Activated CD8-positive, alpha-beta T cell treated with anti-CD3 and anti-CD28 coated beads, Interleukin-2, amount 10 ng/mL, durations not matched to agents 7 days and 5 days (primary cell): ENCODE measurements around the gene HDAC4. TPM values are rescaled to one million over a fixed set of nuclear protein-coding genes. Genes with fewer than 3 reads are reported as not detected.

Source experiments
- ATAC-seq: fragments of 150-1000 bp; cut with Tn5 transposase; one replicate; pipeline ENCODE4 v1.10.0; 2021; ENCODE audit warnings: moderate library complexity
- CTCF ChIA-PET: fragments of 350-600 bp; sonication (Branson Sonifier 250); formaldehyde crosslinking; loops from one replicate; lab custom pipeline; 2021; ENCODE audit warnings: antibody characterized with exemption; lab: Charles Lee
- POLR2A ChIA-PET: fragments of 350-600 bp; sonication (Branson Sonifier 250); formaldehyde crosslinking; loops from one replicate; lab custom pipeline; 2021; ENCODE audit warnings: antibody characterized with exemption; lab: Charles Lee
- DNase-seq: peaks from one replicate; pipeline ENCODE4 v3.0.0-alpha.2; 2020
- H3K27ac Mint-ChIP-seq: one replicate; pipeline ENCODE4 v1.8.0; 2021; ENCODE audit warnings: mild to moderate bottlenecking, mixed read lengths
- H3K27me3 Mint-ChIP-seq: one replicate; pipeline ENCODE4 v1.8.0; 2021; ENCODE audit warnings: low read depth, mixed read lengths
- H3K36me3 Mint-ChIP-seq: one replicate; pipeline ENCODE4 v1.8.0; 2021; ENCODE audit warnings: low read depth, mixed read lengths
- H3K4me1 Mint-ChIP-seq: one replicate; pipeline ENCODE4 v1.8.0; 2021; ENCODE audit warnings: low read depth, mixed read lengths
- H3K4me3 Mint-ChIP-seq: one replicate; pipeline ENCODE4 v1.8.0; 2021; ENCODE audit warnings: mild to moderate bottlenecking, mixed read lengths
- H3K9me3 Mint-ChIP-seq: one replicate; pipeline ENCODE4 v1.8.0; 2022; ENCODE audit warnings: mixed read lengths; ENCODE audit not compliant: insufficient read depth
- total RNA-seq, 2 experiments: library from RNA; stranded (reverse); gene quantifications; one replicate each; pipeline ENCODE4 v1.2.3, GENCODE V29; 2021

Gene HDAC4
- total RNA-seq, 2 experiments from 2014 or later = 50.7 to 58.8 TPM

GRCh38 chr2:239438995-239439753 lies 38.4 kb upstream of the HDAC4 start:
- Mint-ChIP-seq H3K27me3 (peaks cover 43% of the 10 kb centered on the region), H3K27ac (no peak overlapping the region), H3K4me1 (peaks cover 15% of the 10 kb centered on the region), H3K9me3 (no peaks in the 10 kb centered on the region), H3K4me3 (no peak overlapping the region), H3K36me3 (no peaks in the 10 kb centered on the region)
- ATAC-seq (no peak), DNase-seq (no peak)
- ChIA-PET CTCF (no interaction called here), POLR2A (no interaction called here)

GRCh38 chr2:239438368-239438767 lies 37.5 kb upstream of the HDAC4 start:
- no peaks in the 10 kb centered on the region for H3K9me3 Mint-ChIP-seq
- peaks cover 41% of the 10 kb centered on the region for H3K27me3 Mint-ChIP-seq
- POLR2A ChIA-PET = no interaction called here
- CTCF ChIA-PET = no interaction called here
- no peak overlapping the region for H3K27ac Mint-ChIP-seq
- H3K36me3 Mint-ChIP-seq = no peaks in the 10 kb centered on the region
- DNase-seq (no peak), ATAC-seq (no peak)
- H3K4me1 Mint-ChIP-seq = peaks cover 15% of the 10 kb centered on the region
- no peak overlapping the region for H3K4me3 Mint-ChIP-seq

DNA sequence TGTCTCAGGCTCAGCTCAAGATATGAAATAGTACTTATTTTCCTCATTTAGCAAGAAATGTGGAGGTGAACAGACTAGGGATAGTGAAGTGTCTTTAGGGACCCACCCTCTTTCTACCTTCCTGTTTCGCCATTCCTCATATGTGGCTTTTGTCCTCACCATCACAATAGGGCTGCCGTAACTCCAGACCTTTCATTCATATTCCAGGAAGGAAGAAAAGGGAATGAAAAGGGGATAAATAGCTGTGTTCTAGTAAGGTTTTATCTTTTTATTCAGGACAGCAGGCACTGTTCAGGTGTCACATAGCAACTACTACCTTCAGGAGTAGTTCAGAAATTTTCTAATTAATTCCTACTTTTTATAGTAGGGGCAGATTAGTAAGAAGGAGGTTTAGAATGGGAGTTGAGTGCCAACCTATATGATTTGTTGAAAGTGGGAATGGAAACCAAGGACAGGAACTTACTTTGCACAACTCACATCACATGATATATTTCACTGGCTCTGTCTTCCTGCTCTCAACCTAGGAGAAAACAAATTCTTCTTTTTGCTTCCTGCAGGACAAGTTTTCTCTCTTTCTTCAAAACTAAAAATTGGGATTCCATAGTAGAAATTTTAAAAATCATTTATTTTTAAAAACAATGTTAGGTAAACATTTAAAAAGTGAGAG lies 36.0 kb upstream of the HDAC4 start:
- ChIA-PET CTCF (no interaction called here), POLR2A (no interaction called here)

DNA sequence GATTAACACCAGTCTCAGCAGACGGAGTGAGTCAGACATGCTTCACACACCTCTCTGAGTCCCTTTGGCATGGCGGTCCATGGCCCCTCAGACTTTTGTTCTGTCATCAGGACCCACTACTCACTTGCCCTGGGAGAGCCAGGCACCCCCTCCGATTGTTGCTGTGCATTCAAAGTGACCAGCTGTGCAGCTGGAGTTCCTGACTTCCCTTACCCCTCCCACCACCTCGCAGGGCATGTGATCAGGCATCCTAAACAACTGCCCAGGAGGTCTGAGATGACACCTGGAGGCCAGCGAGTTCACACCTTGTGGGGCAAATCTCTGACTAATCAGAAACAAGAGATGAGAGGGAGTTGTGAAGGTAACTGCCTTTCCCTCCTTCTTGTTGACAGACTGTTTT lies 35.3 kb upstream of the HDAC4 start:
- no peak overlapping the region for H3K4me3 Mint-ChIP-seq
- H3K4me1 Mint-ChIP-seq = peaks cover 7% of the 10 kb centered on the region
- no peaks in the 10 kb centered on the region for H3K36me3 Mint-ChIP-seq
- ChIA-PET POLR2A (no interaction called here), CTCF (no interaction called here)
- H3K9me3 Mint-ChIP-seq = no peaks in the 10 kb centered on the region
- H3K27ac Mint-ChIP-seq = no peak overlapping the region
- peaks cover 28% of the 10 kb centered on the region for H3K27me3 Mint-ChIP-seq
- no peak for DNase-seq
- ATAC-seq = no peak

More for the DNA sequence above, 36.0 kb upstream of the HDAC4 start:
- Mint-ChIP-seq H3K36me3 (no peaks in the 10 kb centered on the region), H3K27ac (no peak overlapping the region), H3K4me1 (peaks cover 14% of the 10 kb centered on the region), H3K9me3 (no peaks in the 10 kb centered on the region), H3K27me3 (peaks cover 35% of the 10 kb centered on the region), H3K4me3 (no peak overlapping the region)
- ATAC-seq (no peak), DNase-seq (no peak)

GRCh38 chr2:239433777-239434403 lies 33.1 kb upstream of the HDAC4 start:
- no peaks in the 10 kb centered on the region for H3K9me3 Mint-ChIP-seq
- DNase-seq (no peak), ATAC-seq (no peak)
- CTCF ChIA-PET = interaction anchor here (0.8 kb wide), 1 partner anchor 20 kb away, joined by 3 read pairs; no protein-coding TSS in a partner anchor
- no peaks in the 10 kb centered on the region for H3K4me1 Mint-ChIP-seq
- H3K4me3 Mint-ChIP-seq = no peak overlapping the region
- peaks cover 11% of the 10 kb centered on the region for H3K27me3 Mint-ChIP-seq
- POLR2A ChIA-PET = no interaction called here
- no peak overlapping the region for H3K27ac Mint-ChIP-seq
- H3K36me3 Mint-ChIP-seq = no peaks in the 10 kb centered on the region

GRCh38 chr2:239432174-239432573 lies 31.4 kb upstream of the HDAC4 start:
- Mint-ChIP-seq H3K36me3 (no peaks in the 10 kb centered on the region), H3K27ac (no peak overlapping the region)

GRCh38 chr2:239431536-239431935 lies 30.7 kb upstream of the HDAC4 start:
- POLR2A ChIA-PET = no interaction called here
- CTCF ChIA-PET = no interaction called here
- Mint-ChIP-seq H3K27ac (no peak overlapping the region), H3K4me3 (no peak overlapping the region), H3K36me3 (no peaks in the 10 kb centered on the region), H3K9me3 (no peaks in the 10 kb centered on the region), H3K4me1 (no peaks in the 10 kb centered on the region), H3K27me3 (peaks cover 9% of the 10 kb centered on the region)
- ATAC-seq (no peak), DNase-seq (no peak)

More at GRCh38 chr2:239432174-239432573, 31.4 kb upstream of the HDAC4 start:
- DNase-seq (no peak), ATAC-seq (no peak)
- peaks cover 8% of the 10 kb centered on the region for H3K27me3 Mint-ChIP-seq
- H3K4me1 Mint-ChIP-seq = no peaks in the 10 kb centered on the region
- ChIA-PET POLR2A (no interaction called here), CTCF (no interaction called here)
- H3K9me3 Mint-ChIP-seq = no peaks in the 10 kb centered on the region
- H3K4me3 Mint-ChIP-seq = no peak overlapping the region

DNA sequence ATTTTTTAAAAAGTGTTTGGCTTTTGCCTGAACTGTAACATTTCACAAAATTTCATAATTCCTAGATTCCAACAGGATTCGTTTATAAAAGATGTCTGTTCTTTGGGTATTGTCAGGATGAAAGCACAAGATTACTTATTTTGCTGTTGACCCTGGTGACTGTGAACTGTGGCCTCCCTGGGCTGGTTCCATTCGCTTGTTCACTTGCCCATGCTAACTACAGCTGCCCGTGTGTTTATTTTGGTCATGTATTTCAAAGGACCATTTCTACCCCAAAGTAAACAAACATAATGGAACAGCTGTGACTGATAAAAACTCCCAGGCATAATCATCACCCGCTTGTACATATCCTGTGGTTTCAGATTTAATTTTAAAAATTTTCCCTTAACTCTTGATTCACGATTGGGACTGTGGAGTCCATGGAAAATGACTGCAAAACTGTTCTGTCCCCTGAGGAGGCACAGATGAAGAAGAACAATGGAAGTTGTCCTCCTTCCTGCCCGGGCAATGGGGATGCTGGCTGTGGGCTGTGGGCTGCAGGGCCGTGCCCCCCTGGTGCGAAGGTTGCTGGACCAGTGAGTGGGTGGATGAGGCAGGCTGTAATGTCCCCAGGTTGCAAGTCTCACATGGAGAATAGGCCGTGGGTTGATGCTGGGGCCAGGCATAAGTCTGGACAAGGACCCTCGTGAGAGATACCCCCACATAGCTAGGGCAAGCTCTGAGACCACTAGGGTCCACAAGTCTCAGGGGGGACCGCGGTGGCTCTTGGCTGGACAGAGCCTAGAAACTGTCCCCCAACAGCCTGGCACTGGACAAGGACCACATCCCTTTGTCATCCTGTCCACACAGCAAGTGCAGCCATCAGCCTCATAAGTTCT lies 28.9 kb upstream of the HDAC4 start:
- H3K4me3 Mint-ChIP-seq = no peak overlapping the region
- POLR2A ChIA-PET = interaction anchor here (0.6 kb wide), 1 partner anchor 120 kb away, joined by 4 read pairs; no protein-coding TSS in a partner anchor
- H3K27me3 Mint-ChIP-seq = peaks cover 9% of the 10 kb centered on the region
- DNase-seq = no peak
- no peak overlapping the region for H3K27ac Mint-ChIP-seq
- no peaks in the 10 kb centered on the region for H3K9me3 Mint-ChIP-seq
- H3K4me1 Mint-ChIP-seq = no peaks in the 10 kb centered on the region
- CTCF ChIA-PET = no interaction called here
- no peak for ATAC-seq
- H3K36me3 Mint-ChIP-seq = no peaks in the 10 kb centered on the region

DNA sequence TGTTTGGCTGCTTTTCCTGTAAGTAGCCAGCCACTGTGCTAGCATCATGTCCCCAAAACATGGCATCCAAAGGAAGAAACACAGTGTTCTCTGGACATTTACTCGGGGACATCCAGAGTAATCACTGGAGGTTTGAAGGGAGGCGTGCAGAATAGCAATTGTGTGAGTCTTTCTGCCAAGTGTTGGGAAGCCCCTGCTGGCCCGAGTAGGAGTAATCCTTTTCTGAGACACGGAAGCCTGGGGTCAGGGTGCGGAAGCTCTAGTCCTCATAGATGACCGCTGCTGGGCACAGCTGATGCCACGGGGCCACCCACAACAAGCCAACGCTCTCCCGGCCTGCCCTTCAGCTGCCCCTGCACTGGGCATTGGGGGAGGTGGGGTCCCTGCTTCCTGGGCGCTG lies 24.8 kb upstream of the HDAC4 start:
- ChIA-PET CTCF (no interaction called here), POLR2A (no interaction called here)
- ATAC-seq (no peak), DNase-seq (no peak)
- Mint-ChIP-seq H3K27me3 (peaks cover 6% of the 10 kb centered on the region), H3K4me1 (no peaks in the 10 kb centered on the region), H3K27ac (no peak overlapping the region), H3K4me3 (no peak overlapping the region), H3K36me3 (no peaks in the 10 kb centered on the region), H3K9me3 (no peaks in the 10 kb centered on the region)

GRCh38 chr2:239424337-239425045 lies 23.7 kb upstream of the HDAC4 start:
- no peak for DNase-seq
- ChIA-PET POLR2A (interaction anchor here (0.6 kb wide), 1 partner anchor 639 kb away, joined by 4 read pairs; no protein-coding TSS in a partner anchor), CTCF (no interaction called here)
- no peaks in the 10 kb centered on the region for H3K9me3 Mint-ChIP-seq
- H3K27ac Mint-ChIP-seq = no peak overlapping the region
- no peak for ATAC-seq
- H3K4me1 Mint-ChIP-seq = no peaks in the 10 kb centered on the region
- peaks cover 6% of the 10 kb centered on the region for H3K27me3 Mint-ChIP-seq
- H3K36me3 Mint-ChIP-seq = no peaks in the 10 kb centered on the region
- H3K4me3 Mint-ChIP-seq = no peak overlapping the region

DNA sequence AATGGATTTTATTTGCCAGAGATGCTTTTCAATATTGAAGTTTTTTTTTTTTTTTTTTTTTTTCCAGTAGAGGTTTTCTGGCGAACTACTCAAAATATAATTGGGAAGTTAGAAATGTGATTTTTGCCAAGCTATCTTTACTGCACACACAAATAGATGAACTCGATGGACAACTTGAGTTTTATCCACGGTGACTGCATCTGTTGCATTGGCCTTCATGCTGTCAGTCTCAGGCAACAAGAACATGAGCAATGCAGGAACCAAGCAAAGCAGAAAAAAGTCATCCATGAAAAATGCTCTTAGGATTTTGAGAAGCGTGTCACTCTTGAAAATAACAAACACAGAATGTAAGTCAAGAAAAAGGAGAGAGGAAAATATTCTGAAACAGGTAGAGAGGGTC lies 22.7 kb upstream of the HDAC4 start:
- DNase-seq (no peak), ATAC-seq (no peak)
- Mint-ChIP-seq H3K36me3 (no peaks in the 10 kb centered on the region), H3K9me3 (no peaks in the 10 kb centered on the region), H3K4me3 (no peak overlapping the region), H3K27me3 (peaks cover 5% of the 10 kb centered on the region), H3K27ac (no peak overlapping the region), H3K4me1 (no peaks in the 10 kb centered on the region)
- POLR2A ChIA-PET = interaction anchor here (0.6 kb wide), 1 partner anchor 638 kb away, joined by 4 read pairs; no protein-coding TSS in a partner anchor
- CTCF ChIA-PET = no interaction called here
